ENCODE measurements around the gene MAN2A2.
A peak's percentile ranks its signal among the peaks of the same experiment; 100 is the strongest.

The MAN2A2 gene

GRCh38 chr15:90956274-90957030 is 53.4 kb downstream of the MAN2A2 start:
- peak overlapping the region; percentile 92 for H3K27ac ChIP-seq
- TF ChIP-seq, protein P1, sequence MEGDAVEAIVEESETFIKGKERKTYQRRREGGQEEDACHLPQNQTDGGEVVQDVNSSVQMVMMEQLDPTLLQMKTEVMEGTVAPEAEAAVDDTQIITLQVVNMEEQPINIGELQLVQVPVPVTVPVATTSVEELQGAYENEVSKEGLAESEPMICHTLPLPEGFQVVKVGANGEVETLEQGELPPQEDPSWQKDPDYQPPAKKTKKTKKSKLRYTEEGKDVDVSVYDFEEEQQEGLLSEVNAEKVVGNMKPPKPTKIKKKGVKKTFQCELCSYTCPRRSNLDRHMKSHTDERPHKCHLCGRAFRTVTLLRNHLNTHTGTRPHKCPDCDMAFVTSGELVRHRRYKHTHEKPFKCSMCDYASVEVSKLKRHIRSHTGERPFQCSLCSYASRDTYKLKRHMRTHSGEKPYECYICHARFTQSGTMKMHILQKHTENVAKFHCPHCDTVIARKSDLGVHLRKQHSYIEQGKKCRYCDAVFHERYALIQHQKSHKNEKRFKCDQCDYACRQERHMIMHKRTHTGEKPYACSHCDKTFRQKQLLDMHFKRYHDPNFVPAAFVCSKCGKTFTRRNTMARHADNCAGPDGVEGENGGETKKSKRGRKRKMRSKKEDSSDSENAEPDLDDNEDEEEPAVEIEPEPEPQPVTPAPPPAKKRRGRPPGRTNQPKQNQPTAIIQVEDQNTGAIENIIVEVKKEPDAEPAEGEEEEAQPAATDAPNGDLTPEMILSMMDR (conservative IDR thresholded peaks at IDR 0.05) = peak; percentile 100

DNA sequence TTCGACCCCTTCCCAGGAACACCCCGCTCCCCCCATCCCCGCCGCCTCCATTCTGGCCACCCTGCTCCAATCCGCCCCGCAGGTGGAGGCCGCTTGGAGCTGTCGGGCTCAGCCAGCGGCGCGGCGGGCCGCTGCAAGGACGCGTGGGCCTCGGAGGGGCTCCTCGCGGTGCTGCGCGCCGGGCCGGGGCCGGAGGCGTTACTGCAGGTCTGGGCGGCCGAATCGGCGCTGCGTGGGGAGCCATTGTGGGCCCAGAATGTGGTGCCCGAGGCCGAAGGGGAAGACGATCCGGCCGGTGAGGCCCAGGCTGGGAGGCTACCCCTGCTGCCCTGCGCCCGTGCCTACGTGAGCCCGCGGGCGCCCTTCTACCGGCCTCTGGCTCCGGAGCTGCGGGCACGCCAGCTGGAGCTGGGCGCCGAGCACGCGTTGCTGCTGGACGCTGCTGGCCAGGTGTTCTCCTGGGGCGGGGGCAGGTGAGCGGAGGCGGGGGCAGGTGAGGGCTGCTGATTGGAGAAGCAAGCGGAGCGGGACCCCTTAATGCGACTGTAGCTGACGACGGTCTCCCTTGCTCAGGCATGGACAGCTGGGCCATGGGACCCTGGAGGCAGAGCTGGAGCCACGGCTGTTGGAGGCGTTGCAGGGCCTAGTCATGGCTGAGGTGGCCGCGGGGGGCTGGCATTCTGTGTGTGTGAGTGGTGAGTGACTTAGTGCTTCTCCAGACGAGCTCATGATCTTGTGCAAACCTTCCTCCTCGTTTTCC is 54.1 kb downstream of the MAN2A2 start:
- TF ChIP-seq, protein P1 (conservative IDR thresholded peaks at IDR 0.05) = no peak
- peak overlapping the region; percentile 92 for H3K27ac ChIP-seq

- H3K27ac ChIP-seq = peak overlapping the region; percentile 92
These were observed 54.7 kb downstream of the MAN2A2 start for GRCh38 chr15:90957791-90958190.

GRCh38 chr15:90959028-90959595 is 56.0 kb downstream of the MAN2A2 start:
- TF ChIP-seq, protein P1 (conservative IDR thresholded peaks at IDR 0.05) = no peak
- peak overlapping the region; percentile 56; the same call in 1 of the 2 replicates for H3K27ac ChIP-seq

More at GRCh38 chr15:90957791-90958190, 54.7 kb downstream of the MAN2A2 start:
- TF ChIP-seq, protein P1 (conservative IDR thresholded peaks at IDR 0.05) = no peak

DNA sequence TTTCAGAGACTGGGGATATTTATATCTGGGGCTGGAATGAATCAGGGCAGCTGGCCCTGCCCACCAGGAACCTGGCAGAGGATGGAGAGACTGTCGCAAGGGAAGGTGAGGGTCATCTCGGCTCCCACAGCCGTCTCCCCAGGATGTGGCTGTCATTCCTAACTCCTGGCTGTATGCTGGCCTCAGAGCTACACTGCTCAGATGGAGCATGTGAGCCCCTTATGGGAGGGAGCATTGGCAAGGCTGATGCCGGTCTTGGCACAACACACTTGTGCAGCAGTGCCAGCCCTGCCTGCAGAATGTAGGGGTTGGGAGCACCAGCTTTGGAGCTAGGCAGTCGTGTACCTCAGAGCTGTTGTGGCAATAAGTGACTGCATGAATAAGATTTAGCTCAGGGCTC is 56.8 kb downstream of the MAN2A2 start:
- H3K27ac ChIP-seq = peak overlapping the region; percentile 56
- TF ChIP-seq, protein P1 (conservative IDR thresholded peaks at IDR 0.05) = no peak

DNA sequence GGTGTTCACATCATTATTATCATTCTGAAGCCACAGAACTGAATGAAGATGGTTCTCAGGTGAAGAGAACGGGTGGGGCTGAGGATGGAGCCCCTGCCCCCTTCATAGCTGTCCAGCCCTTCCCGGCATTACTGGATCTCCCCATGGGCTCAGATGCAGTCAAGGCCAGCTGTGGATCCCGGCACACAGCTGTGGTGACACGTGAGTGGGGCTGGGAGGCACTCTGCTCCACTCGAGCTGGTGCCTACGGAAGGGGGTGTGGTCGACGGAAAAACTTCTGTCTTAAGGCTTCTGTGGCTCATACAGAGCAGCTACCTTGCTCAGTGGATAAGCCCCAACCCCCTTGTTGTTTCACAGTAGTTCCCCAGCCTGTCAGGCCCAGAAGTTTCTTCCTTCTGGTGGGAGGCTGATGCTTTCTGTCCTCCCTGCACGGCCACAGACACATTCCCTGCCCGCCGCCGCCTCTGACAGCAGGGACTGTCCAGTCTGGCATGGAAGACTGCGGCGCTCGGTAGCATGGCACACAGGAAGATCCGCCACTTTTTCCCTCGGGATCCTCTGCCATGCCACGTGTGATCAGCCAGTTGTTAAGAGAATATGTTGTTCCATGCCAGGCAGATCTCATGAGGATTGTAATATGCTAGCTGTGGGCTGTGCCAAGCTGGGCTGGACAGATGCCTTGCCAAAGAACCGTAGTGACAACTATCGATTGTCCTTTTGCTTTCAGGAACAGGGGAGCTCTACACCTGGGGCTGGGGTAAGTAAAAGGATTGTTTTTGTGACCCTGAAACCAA is 57.4 kb downstream of the MAN2A2 start:
- TF ChIP-seq, protein P1 (conservative IDR thresholded peaks at IDR 0.05) = no peak
- H3K27ac ChIP-seq = peak overlapping the region; percentile 56

All from VCaP (cell line).